ENCODE measurements around the gene GCGR. TPM values are rescaled to one million over a fixed set of nuclear protein-coding genes. Genes with fewer than 3 reads are reported as not detected.

Gene GCGR
- total RNA-seq, 1 donor from 2014 or later, result not detected

DNA sequence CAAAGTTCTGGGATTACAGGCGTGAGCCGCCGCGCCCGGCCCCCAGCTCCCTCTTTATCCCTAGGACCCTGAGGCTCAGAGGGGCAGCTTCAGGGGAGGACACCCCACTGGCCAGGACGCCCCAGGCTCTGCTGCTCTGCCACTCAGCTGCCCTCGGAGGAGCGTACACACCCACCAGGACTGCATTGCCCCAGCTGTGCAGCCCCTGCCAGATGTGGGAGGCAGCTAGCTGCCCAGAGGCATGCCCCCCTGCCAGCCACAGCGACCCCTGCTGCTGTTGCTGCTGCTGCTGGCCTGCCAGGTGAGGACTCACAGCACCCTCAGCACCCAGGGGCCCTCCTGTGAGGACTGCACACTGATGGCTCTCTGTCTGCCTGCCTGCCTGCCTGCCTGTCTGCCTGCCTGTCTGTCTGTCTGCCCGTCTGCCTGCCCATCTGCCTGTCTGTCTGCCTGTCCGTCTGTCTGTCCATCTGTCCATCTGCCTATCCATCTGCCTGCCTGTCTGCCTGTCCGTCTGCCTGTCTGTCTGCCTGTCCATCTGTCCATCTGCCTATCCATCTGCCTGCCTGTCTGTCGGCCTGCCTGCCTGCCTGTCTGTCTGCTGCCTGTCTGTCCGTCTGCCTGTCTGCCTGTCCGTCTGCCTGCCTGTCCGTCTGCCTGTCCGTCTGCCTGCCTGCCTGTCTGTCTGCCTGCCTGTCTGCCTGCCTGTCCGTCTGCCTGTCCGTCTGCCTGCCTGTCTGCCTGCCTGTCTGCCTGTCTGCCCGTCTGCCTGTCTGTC is 5.0 kb downstream of the GCGR start:
- no peak for TF ChIP-seq CTCF (conservative IDR thresholded peaks at IDR 0.05; ENCODE audit: low read depth, low read length)
- H3K4me3 ChIP-seq (ENCODE audit: low read depth, low read length), result no peak overlapping the region
- DNase-seq (ENCODE audit: low read depth), result no peak

- TF ChIP-seq CTCF (conservative IDR thresholded peaks at IDR 0.05; ENCODE audit: low read depth, low read length), result no peak
- H3K4me3 ChIP-seq (ENCODE audit: low read depth, low read length), result no peak overlapping the region
- DNase-seq (ENCODE audit: low read depth), result no peak
Observed at GRCh38 chr17:81809556-81809998, 5.6 kb downstream of the GCGR start.

- no peak for TF ChIP-seq CTCF (conservative IDR thresholded peaks at IDR 0.05; ENCODE audit: low read depth, low read length)
- no peak for DNase-seq (ENCODE audit: low read depth)
- H3K4me3 ChIP-seq (ENCODE audit: low read depth, low read length), result no peak overlapping the region
Observed at GRCh38 chr17:81810476-81810875, 6.5 kb downstream of the GCGR start.

DNA sequence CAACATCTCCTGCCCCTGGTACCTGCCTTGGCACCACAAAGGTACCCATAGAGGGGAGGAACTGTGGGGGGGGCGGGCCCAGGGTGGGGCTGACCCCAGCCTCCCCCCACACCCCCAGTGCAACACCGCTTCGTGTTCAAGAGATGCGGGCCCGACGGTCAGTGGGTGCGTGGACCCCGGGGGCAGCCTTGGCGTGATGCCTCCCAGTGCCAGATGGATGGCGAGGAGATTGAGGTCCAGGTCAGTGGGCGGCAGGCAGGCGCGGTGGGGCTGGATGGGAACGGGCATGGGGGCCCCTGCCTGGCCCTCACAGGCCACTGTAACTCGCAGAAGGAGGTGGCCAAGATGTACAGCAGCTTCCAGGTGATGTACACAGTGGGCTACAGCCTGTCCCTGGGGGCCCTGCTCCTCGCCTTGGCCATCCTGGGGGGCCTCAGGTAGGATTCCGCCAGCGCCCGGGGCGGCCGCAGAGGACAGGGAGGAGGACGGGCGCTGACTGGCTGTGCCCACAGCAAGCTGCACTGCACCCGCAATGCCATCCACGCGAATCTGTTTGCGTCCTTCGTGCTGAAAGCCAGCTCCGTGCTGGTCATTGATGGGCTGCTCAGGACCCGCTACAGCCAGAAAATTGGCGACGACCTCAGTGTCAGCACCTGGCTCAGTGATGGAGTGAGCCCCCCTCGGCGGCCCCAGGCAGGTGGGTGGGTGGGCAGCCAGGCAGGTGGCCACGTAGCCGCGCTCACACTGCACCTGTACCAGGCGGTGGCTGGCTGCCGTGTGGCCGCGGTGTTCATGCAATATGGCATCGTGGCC is 7.1 kb downstream of the GCGR start:
- DNase-seq (ENCODE audit: low read depth), result no peak
- TF ChIP-seq CTCF (conservative IDR thresholded peaks at IDR 0.05; ENCODE audit: low read depth, low read length), result no peak

DNA sequence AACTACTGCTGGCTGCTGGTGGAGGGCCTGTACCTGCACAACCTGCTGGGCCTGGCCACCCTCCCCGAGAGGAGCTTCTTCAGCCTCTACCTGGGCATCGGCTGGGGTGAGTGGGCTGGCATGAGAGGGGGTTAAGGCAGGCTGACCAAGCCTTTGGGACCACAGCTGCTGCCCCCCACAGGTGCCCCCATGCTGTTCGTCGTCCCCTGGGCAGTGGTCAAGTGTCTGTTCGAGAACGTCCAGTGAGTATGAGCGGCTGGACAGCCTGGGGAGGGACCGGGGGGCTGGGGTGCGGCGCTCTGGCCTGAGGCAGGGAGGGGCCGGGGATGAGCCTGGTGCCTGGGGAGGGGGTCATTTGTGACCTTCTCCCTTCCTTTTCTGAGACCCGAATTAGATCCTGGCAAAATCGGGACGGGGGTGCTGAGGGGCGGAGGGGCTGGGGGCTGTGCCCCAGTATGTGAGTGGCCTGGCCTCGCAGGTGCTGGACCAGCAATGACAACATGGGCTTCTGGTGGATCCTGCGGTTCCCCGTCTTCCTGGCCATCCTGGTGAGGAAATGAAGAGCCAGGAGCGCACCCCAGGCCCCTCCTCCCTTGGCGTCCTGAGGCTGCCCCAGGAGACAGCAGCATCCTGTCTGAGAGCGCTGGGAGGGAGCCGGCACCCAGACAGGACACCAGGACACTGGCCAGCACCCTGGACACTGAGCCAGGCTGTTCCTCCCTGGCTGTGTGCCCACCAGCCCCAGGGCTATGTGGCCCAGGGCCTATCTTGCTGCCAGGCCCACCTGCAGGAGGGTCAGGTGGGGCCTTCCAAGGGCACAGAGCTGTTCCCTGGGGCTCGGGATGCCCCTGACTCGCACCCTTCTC is 8.0 kb downstream of the GCGR start:
- no peak overlapping the region for H3K4me3 ChIP-seq (ENCODE audit: low read depth, low read length)
- DNase-seq (ENCODE audit: low read depth), result no peak
- no peak for TF ChIP-seq CTCF (conservative IDR thresholded peaks at IDR 0.05; ENCODE audit: low read depth, low read length)

More for the DNA sequence above, 7.1 kb downstream of the GCGR start:
- no peak overlapping the region for H3K4me3 ChIP-seq (ENCODE audit: low read depth, low read length)

DNA sequence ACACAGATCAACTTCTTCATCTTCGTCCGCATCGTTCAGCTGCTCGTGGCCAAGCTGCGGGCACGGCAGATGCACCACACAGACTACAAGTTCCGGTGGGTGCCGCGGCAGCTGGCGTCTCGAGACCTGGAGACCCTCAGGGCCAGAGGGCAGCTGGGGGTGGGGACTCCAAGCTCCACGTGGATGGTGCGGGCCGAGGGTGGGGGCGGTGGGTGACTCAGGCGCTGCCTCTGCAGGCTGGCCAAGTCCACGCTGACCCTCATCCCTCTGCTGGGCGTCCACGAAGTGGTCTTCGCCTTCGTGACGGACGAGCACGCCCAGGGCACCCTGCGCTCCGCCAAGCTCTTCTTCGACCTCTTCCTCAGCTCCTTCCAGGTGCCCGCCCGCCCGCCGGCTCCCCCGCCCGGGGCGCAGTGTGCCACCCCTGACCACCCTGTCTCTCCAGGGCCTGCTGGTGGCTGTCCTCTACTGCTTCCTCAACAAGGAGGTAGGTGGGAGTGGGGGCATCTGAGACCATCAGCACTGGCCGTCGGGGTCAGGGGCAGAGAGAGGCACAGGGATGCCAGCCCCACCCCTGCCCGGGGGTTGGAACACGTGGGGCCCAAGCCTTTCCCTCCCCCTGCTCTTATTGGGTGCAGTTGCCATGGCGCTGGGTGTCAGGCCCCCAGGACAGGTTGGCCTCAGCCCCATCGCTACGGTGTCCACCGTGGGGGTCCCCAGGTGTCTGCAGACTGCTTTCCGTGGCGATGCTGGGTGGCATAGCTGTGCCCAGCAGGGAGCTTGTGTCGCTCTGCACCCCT is 8.8 kb downstream of the GCGR start:
- H3K4me3 ChIP-seq (ENCODE audit: low read depth, low read length), result no peak overlapping the region
- TF ChIP-seq CTCF (conservative IDR thresholded peaks at IDR 0.05; ENCODE audit: low read depth, low read length), result no peak
- no peak for DNase-seq (ENCODE audit: low read depth)

All from epithelial cell of proximal tubule (primary cell).